Calu3 (cell line): ENCODE data around the gene APOO. TPM values are rescaled to one million over a fixed set of nuclear protein-coding genes. Genes with fewer than 3 reads are reported as not detected.
"Not testable (repeated sequence)": the region's sequence is repeated elsewhere in the genome, so short reads cannot be mapped to it uniquely, and the experiment has no call there.

Experiments used
- BruUV-seq: library from RNA; stranded (reverse); fragments of 400-500 nt; replicated peaks from 2 replicates; lab custom pipeline; 2021; lab: Mats Ljungman, UMichigan
- CTCF ChIA-PET: fragments of 300-600 bp; sonication (Branson Sonifier 250); formaldehyde crosslinking; loops from one replicate; lab custom pipeline; 2022; ENCODE audit warnings: antibody characterized with exemption; lab: Charles Lee
- DNase-seq: peaks from one replicate; pipeline ENCODE4 v3.0.0; 2022
- H3K27ac Mint-ChIP-seq: one replicate; pipeline ENCODE4 v1.8.0; 2022; ENCODE audit warnings: mixed read lengths; ENCODE audit not compliant: unreplicated experiment
- H3K27me3 Mint-ChIP-seq: one replicate; pipeline ENCODE4 v1.8.0; 2022; ENCODE audit warnings: mixed read lengths; ENCODE audit not compliant: unreplicated experiment
- H3K36me3 Mint-ChIP-seq: one replicate; pipeline ENCODE4 v1.8.0; 2022; ENCODE audit warnings: mild to moderate bottlenecking, moderate library complexity, mixed read lengths; ENCODE audit not compliant: insufficient read depth, unreplicated experiment
- H3K4me1 Mint-ChIP-seq: one replicate; pipeline ENCODE4 v1.8.0; 2022; ENCODE audit warnings: mild to moderate bottlenecking, low read depth, mixed read lengths; ENCODE audit not compliant: unreplicated experiment
- H3K4me3 Mint-ChIP-seq: one replicate; pipeline ENCODE4 v1.8.0; 2022; ENCODE audit warnings: mild to moderate bottlenecking, low read depth, moderate library complexity, mixed read lengths; ENCODE audit not compliant: unreplicated experiment
- H3K9me3 Mint-ChIP-seq: one replicate; pipeline ENCODE4 v1.8.0; 2022; ENCODE audit warnings: low read depth, mixed read lengths; ENCODE audit not compliant: unreplicated experiment
- CTCF ChIP-seq: fragments of 200-600 bp; IDR thresholded peaks from one replicate; pipeline ENCODE4 v1.8.0; 2022; ENCODE audit warnings: antibody characterized with exemption; ENCODE audit not compliant: unreplicated experiment
- intact Hi-C: fragments of 100-400 bp; cut with micrococcal nuclease; formaldehyde crosslinking; loops from one replicate; pipeline ENCODE4 v1.10.0; 2022; ENCODE audit not compliant: unreplicated experiment
- total RNA-seq: library from RNA; stranded (reverse); gene quantifications from 2 replicates; pipeline ENCODE4 v1.2.3, GENCODE V29; 2022

APOO gene
- total RNA-seq, 1 experiment from 2014 or later: 46.8 TPM

DNA sequence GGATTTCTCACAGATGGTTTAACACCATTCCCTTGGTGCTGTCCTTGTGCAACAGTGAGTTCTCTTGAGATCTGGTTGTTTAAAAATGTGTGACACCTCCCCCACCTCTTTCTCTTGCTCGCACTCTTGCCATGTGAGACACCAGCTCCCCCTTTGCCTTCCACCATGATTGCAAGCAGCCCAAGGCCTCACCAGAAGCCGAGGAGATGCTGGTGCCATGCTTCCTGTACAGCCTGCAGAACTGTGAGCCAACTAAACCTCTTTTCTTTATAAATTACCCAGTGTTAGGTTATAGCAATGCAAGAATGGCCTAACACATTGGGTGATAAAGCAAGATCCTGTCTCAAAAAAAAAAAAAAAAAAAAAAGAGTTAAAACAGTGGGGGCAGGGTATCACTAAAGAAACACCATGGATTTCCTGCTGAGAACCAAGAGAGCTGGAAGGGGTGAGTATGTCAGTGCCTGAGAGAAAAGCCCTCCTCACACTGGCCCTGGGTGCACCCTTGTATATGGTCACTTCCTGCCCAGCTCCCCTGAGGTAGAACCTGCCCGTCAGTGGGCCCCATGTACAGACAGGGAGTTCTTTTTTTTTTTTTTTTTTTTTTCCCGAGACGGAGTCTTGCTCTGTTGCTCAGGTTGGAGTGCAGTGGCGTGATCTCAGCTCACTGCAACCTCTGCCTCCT, 46.4 kb downstream of the APOO start:
- CTCF ChIA-PET: no interaction called here
- Mint-ChIP-seq H3K27me3 (no peaks in the 10 kb centered on the region), H3K9me3 (peaks cover 3% of the 10 kb centered on the region), H3K4me3 (no peak overlapping the region), H3K4me1 (no peaks in the 10 kb centered on the region), H3K36me3 (peaks cover 5% of the 10 kb centered on the region), H3K27ac (no peak overlapping the region)
- TF ChIP-seq CTCF: no peak
- DNase-seq: no peak
- no TSS peak for BruUV-seq
- intact Hi-C loops: no loop called here

GRCh38 chrX:23859238-23859637, 48.5 kb downstream of the APOO start:
- H3K36me3 Mint-ChIP-seq, H3K27ac Mint-ChIP-seq, H3K27me3 Mint-ChIP-seq, H3K9me3 Mint-ChIP-seq, BruUV-seq, H3K4me1 Mint-ChIP-seq, H3K4me3 Mint-ChIP-seq, DNase-seq, CTCF ChIA-PET, intact Hi-C loops: not testable (repeated sequence)

DNA sequence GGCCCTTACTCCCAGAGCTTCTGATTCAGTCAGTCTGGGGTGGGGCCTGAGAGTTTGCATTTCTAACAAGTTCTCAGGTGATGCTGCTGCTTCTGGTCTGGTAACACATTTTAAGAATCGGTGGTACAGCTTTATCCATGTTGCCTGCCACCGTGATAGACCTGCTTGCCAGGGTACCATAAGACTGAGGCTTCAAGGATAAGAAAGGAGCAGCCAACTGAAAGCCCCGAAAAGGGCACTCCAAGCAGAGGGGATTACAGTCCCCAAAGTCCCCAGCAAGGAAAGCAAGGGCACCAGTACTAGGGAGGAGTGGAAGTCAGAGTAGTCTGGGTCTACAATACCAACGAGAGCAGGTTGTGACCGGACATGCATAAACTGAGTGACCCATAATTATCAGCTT, 49.8 kb downstream of the APOO start:
- Mint-ChIP-seq H3K27me3 (no peaks in the 10 kb centered on the region), H3K9me3 (no peaks in the 10 kb centered on the region), H3K4me1 (no peaks in the 10 kb centered on the region), H3K36me3 (peaks cover 5% of the 10 kb centered on the region), H3K27ac (no peak overlapping the region), H3K4me3 (no peak overlapping the region)
- no peak for TF ChIP-seq CTCF
- BruUV-seq: no TSS peak
- no peak for DNase-seq
- intact Hi-C loops: no loop called here
- CTCF ChIA-PET: no interaction called here

DNA sequence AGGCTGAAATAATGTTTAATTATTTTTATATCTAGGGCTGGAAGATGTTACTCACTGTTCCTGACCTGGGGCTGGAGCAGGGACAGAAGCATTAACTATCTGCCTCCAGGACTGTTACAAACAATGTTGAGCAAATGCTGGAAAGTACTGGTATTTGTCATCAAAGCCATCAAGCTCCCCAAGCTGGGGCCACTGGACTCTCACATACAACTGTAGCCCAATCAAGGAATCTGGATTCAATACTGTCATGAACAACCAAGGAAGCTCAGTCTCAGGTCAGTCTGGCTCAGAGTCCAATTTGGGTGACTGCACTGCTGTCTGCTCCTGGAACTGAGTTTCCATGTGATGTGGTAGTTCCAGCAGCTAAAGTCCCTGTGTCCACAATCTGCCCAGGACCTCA, 50.4 kb downstream of the APOO start:
- Mint-ChIP-seq H3K27ac (no peak overlapping the region), H3K27me3 (no peaks in the 10 kb centered on the region), H3K4me1 (no peaks in the 10 kb centered on the region), H3K36me3 (peaks cover 5% of the 10 kb centered on the region), H3K9me3 (no peaks in the 10 kb centered on the region), H3K4me3 (no peak overlapping the region)
- TF ChIP-seq CTCF: no peak
- BruUV-seq: no TSS peak
- no peak for DNase-seq
- intact Hi-C loops: no loop called here
- CTCF ChIA-PET: interaction anchor here (0.7 kb wide), 1 partner anchor 570 kb away, joined by 4 read pairs; no protein-coding TSS in a partner anchor

DNA sequence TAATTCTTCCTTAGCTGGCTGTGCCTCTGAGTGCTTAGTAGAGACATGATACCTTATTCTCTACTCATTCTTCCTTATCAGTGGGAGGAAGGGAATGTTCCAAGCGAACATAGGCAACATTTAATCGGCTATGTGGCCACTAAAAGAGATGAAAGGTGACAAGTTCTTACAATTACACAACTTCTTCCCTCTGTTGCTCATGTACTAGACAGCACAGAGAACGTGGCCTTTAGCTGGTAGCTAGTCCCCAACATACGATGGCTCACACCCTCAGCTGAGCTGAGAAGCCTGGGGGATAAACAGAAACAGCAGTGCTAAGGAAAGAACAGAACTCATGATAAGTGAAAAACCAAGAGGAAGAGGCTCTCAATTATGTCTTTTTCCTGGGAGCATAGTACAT, 52.2 kb downstream of the APOO start:
- no peak overlapping the region for H3K4me3 Mint-ChIP-seq
- intact Hi-C loops: no loop called here
- no peaks in the 10 kb centered on the region for H3K27me3 Mint-ChIP-seq
- no peaks in the 10 kb centered on the region for H3K4me1 Mint-ChIP-seq
- peaks cover 5% of the 10 kb centered on the region for H3K36me3 Mint-ChIP-seq
- CTCF ChIA-PET: no interaction called here
- no peak for DNase-seq
- no peaks in the 10 kb centered on the region for H3K9me3 Mint-ChIP-seq
- no peak overlapping the region for H3K27ac Mint-ChIP-seq
- BruUV-seq: no TSS peak
- TF ChIP-seq CTCF: no peak
